NCI-H1694 treated with DMSO at 0.1 percent for 48 hours (cell line): Measurements from ENCODE around the gene IRX2.

Source experiments
- DNase-seq: peaks from one replicate; lab custom pipeline; 2025; lab: John Stamatoyannopoulos, UW

IRX2 gene

DNA sequence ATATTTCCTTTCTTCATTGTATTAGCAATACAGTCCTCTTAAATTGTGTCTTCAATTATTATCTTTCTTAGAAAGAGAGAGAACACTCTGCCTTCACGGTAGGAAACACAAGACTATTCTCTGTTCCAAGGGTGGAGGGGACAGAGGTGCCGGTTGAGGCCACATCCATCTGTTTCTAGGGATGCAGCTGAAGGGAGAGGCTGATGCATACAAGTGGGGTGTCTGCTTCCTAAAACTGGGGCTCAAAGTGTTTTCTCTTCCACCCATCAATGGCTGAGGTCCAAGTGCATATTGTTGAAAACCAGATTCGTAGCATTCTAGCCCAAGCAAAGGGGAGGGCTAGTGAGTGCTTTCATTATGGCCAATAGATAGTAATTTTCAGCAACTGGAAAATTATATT, 9.5 kb downstream of the IRX2 start:
- no peak for DNase-seq

DNA sequence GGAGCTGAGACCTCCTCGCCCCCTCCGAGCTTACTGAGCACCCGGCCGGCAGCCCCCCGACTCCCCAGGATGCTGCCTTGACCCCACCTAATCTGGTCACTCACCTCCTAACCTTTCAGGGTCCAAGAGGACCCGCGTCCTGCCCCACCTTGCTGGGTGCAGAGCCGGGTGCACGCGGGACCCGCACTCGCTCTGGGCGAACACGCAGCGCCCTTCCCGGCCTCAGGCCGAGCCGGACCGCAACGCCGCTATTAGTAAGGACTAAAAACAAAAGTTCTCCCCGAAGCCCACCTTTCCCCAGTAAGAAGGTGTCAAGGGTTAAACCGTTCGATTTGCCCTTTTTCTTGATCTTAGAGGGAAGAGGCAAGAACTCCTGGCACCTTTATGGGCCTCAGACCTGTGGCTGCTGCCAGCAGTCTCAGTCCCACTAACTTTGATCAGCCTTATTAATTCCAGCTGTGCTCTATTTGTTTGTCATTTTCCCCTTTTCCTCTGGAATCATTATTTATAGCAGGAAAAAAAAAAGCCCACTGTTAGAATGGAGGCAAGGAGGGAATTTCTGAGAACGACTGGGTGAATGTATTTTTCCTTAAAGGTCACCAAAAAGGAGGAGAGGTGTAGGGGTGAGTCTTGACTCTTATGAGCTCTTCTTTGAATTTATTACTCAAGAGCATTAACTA, 10.5 kb downstream of the IRX2 start:
- DNase-seq, result no peak

GRCh38 chr5:2740051-2740875, 11.2 kb downstream of the IRX2 start:
- no peak for DNase-seq

GRCh38 chr5:2739360-2740050, 12.0 kb downstream of the IRX2 start:
- DNase-seq, result no peak

DNA sequence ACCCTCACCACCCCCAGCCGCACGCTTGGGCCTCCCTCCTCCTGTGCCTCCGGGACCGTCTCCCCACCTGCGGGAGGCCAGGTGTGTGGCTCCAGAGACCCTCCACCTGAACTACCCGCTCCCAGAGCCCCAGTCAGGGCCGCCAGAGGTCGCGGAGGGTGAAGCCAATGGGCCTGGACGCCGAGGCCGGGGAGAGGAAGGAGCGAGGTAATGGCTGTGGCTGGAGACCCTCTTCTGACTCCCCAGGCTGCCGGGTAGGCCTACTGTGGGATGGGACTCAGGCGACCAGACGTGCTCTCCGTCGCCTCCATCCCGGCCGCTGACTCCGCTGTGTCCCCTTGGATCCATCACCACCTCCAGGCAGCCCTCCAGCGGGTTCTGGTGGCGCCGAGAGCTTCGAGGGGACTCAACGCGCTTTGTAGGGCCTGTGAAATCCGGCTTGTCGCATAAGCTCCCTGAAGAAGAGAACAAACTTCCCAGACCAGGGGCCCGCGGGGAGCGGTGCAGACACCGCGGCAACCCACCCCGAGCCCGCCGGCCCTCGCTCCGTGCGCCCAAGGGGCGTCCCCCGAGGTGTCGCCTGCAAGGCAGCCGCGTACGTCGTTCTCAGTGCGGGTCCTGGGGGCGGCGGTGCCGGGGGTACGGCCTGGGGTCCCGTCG, 12.6 kb downstream of the IRX2 start:
- no peak for DNase-seq

DNA sequence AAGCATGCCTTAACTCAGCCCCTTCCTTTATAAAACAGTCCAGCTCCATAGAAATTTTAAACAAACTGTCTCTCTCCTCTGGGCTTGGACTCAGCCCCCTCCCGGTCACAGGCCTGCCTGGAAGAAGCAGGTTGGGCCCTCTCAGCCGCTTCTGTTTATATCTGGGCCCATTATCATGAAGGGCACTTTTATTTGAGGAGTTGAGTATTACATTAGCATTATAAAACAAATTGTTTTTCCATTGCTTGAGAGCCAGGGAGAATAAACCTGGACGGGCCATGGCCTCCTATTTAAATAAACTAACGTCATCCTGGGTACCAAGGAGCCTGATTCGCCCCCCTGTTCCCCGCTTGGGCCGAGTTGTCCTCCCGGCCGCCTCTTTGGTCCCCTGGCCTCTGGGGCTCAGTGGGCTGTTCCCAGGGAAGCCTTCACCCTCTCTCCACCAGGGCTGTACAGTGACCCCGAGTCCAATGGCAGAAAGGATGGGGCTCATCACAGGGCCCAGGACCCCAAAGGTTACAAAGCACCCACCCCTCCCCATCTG, 13.2 kb downstream of the IRX2 start:
- no peak for DNase-seq

DNA sequence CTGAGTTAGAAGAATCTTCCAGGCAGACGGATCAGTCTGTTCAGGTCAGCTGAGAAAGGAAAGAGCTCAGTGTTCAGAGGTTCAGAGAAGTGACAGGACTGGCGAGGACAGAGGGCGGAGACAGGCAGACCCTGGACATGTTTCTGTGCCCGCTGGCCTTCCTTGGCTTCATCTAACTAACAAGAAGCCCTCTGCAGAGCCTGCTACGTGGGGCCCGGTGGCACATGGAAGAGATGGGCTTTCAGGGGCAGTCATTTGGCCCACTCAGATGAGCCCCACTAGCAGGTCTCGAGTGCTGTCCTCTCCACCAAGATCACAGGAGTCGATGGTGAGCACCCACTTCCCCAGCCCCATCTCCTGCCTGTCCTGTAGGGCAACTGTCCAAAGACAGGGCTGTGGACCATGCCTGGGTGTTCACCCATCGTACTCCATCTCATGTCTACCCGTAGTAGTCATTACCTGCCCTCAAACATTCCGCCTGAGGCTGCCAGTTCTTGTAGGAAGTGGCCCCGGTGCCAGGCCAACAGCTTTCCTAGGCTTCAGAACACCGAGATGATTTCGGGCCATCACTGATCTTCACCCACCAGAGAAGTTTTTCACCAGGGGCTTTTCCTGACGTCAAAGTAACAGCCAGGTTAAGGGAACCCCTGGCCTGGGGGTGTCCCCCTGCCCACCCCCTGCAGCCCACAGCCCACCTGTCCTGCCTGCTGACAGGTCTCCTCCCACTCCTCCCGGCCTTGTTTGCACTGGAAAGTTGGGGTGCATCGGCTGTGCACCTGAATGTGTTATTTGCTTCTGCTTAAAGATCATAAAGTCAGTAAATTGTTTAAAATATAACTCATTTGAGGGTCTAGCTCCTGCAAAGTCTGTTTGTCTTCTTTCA, 14.0 kb downstream of the IRX2 start:
- DNase-seq, result no peak

DNA sequence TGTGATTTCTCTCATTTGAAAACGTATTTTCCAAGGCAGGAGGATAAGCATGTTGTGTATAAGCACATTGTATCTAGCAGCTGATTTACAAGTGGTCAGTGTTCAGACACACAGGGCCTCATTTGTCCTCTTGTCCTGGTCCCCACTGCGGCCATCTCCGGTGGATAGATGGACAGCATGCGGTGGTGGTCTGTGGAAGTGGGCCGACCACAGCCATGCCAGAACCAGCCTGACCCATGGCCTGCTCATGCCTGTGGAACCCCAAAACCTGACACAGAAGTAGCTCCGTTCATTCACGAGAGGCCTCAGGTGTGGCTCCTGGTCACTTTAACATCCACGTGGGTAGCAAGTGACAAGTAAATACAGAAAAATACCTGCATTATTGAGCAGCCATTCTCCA, 14.6 kb downstream of the IRX2 start:
- DNase-seq, result no peak

- no peak for DNase-seq
Observed at GRCh38 chr5:2735996-2736395, 15.5 kb downstream of the IRX2 start.

DNA sequence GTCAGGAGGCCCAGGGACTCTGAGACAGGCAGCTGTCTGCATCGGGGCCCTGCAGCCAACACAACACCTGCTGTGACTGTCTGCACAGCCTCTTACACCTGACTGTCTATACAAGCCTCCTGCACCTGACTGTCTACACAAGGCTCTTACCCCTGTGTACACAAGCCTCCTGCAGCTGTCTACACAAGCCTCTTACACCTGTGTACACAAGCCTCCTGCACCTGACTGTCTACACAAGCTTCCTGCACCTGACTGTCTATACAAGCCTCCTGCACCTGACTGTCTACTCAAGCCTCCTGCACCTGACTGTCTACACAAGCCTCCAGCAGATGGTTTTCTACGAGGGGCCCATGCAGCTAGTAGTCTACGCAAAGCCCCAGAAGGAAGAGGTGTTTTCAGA, 18.6 kb downstream of the IRX2 start:
- no peak for DNase-seq

DNA sequence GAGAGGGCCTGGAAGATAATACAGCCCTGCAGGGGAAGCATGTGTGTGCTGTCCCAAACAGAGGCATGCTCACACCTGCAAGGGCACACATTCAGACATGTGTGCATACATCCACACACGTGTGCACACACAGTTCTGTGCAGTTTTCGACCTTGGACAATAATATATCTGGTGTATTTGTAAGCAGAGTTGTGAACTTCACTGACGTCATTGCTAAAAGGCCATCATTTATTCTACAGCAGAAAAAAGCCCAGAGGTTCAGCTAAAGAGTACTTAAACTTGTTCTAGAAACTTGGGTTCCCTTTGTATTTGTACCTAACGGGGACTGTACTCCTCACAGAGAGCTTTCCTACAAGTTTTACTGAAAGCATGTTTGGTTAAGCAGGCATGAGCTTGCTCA, 19.5 kb downstream of the IRX2 start:
- DNase-seq, result no peak

DNA sequence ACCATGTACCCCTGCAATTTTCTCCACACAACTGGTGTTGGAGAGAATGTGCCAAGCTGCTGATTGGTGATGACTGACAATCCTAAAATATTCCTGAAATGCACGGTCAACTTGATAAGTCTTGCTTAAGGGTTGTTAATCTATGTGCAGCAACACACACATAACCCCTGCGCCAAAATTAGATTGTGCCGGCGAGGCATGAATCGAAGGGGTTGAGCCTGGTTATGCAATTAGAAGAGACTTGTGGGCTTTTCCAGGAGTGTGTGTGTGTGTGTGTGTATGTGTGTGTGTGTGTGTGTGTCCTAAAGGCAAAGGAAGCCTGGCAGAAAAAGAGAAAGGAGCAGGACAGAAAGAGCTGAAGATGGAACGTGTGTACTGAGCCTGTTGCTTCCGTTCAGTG, 22.3 kb downstream of the IRX2 start:
- DNase-seq, result no peak

GRCh38 chr5:2727550-2727949, 23.9 kb downstream of the IRX2 start:
- no peak for DNase-seq

DNA sequence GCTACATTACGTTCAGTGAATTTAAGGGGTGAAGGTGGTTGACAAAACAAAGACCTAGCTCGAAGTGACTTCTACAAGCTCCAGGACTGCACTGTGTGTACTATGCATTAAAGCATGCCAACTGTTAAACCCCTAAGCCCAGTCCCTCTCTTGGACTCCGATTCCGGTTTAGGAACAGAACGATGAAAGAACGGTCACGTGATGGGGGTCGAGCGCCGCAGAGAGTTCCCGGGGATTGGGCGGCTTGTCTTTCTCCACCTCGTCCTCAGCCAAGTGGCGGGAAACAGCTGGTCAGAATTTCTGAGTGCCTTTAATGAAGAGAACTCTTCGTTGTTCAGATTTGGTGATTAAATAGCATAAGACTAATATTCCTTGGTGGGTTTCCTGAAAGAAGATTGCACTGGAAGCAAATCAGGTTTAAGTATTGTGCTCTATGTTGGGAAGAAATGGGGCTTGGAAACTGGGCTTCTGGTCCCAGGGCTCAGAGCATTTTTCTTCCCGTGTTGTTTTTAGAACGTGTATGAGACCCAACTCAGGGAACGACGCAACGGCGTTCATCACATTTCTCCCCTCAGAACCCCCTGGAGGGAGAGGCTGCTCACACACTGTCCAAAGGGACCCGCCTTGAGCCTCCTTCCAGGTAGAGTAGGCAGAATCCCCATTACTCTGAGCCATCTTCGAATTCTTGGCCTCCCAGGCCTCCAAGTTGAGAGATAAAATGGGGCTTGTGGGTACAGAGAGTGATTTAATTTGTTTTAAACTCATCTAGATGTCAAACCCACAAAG, 25.3 kb downstream of the IRX2 start:
- no peak for DNase-seq

DNA sequence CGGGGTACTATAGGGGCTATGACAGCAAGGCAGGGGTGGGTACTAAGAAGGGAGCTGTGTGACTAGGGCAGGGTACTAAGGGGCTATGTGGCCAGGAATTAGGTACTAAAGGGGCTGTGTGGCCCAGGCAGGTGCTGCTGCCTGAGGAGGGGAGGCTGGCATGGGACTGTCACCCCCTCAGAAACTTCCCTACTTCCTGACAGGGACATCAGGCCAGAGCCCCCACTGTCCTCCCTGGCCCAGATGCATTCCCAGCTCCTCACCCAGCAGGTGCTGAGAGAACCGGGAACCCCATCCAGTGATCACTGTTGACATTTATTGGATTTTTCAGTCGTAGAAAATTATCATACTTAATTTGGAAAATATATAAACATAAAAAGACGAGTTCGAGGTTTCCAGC, 26.6 kb downstream of the IRX2 start:
- DNase-seq, result no peak

GRCh38 chr5:2724031-2724581, 27.4 kb downstream of the IRX2 start:
- no peak for DNase-seq

GRCh38 chr5:2722901-2723300, 28.6 kb downstream of the IRX2 start:
- no peak for DNase-seq

GRCh38 chr5:2721385-2722138, 29.9 kb downstream of the IRX2 start:
- no peak for DNase-seq

DNA sequence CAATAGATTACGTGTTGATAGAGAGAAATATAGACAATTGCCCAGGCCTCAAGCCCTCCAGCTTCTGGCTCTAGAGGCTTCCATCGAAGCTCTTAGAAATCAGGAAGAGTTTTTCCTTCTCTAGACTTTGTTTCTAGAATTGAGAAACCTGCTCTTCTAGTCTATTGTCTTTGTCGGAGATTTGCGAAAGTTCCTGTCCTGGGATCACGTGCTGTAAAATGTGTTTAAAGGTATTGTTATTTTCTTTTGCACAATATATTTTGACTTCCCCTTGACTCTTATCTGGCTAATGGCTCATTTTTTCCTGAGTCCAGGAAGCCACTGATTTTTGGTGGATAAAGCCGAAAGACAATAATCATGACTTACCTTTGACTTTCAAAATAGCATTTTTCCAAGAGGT, 32.1 kb downstream of the IRX2 start:
- no peak for DNase-seq
